SK-N-SH (cell line): ENCODE results near the gene AGL. TPM values are rescaled to one million over a fixed set of nuclear protein-coding genes. Genes with fewer than 3 reads are reported as not detected.
"Not testable (repeated sequence)": the region's sequence is repeated elsewhere in the genome, so short reads cannot be mapped to it uniquely, and the experiment has no call there.

Experiments
- CTCF ChIA-PET: fragments of 300-600, 350-600 bp; formaldehyde crosslinking; extraction: SDS; loops from one replicate; lab custom pipeline; 2021; lab: Yijun Ruan, JAX
- POLR2A ChIA-PET: fragments of 350-600 bp; sonication (Branson Sonifier 250); formaldehyde crosslinking; extraction: SDS; loops from one replicate; lab custom pipeline; 2020; ENCODE audit warnings: antibody characterized with exemption, inconsistent platforms; lab: Yijun Ruan, JAX
- DNase-seq: peaks from one replicate; pipeline ENCODE4 v3.0.0; 2012
- H2AFZ ChIP-seq: fragments of 200-600 bp; sonication (generic); 2 replicates; pipeline ENCODE4 v1.8.1; 2016; ENCODE audit warnings: antibody characterized with exemption, mild to moderate bottlenecking, low read depth
- H3F3A ChIP-seq: fragments of 200-600 bp; sonication (generic); replicated peaks from 2 replicates; pipeline ENCODE3; 2016; ENCODE audit warnings: antibody characterized with exemption, mild to moderate bottlenecking; ENCODE audit not compliant: insufficient read depth
- H3K27ac ChIP-seq, 2 experiments: fragments of 200-500 bp in 1 of 2; fragments of 200-600 bp in 1 of 2; sonication (Bioruptor generic) in 1 of 2; sonication (generic), shearing (Covaris generic) in 1 of 2; 2 replicates each; pipeline versions ENCODE4 v1.5.1 to v1.6.1; 2014 to 2016; ENCODE audit warnings: low read depth in 2 of 2, inconsistent platforms in 1 of 2, low read length in 1 of 2, mild to moderate bottlenecking in 1 of 2, mixed read lengths in 1 of 2
- H3K27me3 ChIP-seq: fragments of 200-600 bp; sonication (generic), shearing (Covaris generic); 2 replicates; pipeline ENCODE4 v1.6.1; 2016; ENCODE audit warnings: mixed run types; ENCODE audit not compliant: insufficient read depth
- H3K36me3 ChIP-seq, 2 experiments: fragments of 200-500 bp in 1 of 2; fragments of 200-600 bp in 1 of 2; sonication (Bioruptor generic) in 1 of 2; sonication (generic) in 1 of 2; replicated peaks in 1 of 2; 2 replicates each; pipeline versions ENCODE3 to v1.5.1; 2014 to 2016; ENCODE audit warnings: low read length in 1 of 2, mild to moderate bottlenecking in 1 of 2; ENCODE audit not compliant: insufficient read depth in 2 of 2, control insufficient read depth in 1 of 2
- H3K4me1 ChIP-seq, 2 experiments: fragments of 200-500 bp in 1 of 2; fragments of 200-600 bp in 1 of 2; sonication (Bioruptor generic) in 1 of 2; sonication (generic), shearing (Covaris generic) in 1 of 2; 2 replicates each; pipeline versions ENCODE4 v1.5.1 to v1.6.1; 2014 to 2016; ENCODE audit warnings: low read depth in 1 of 2, low read length in 1 of 2, mixed run types in 1 of 2; ENCODE audit not compliant: insufficient read depth in 2 of 2, control insufficient read depth in 1 of 2
- H3K4me2 ChIP-seq: fragments of 200-600 bp; sonication (generic), shearing (Covaris generic); 2 replicates; pipeline ENCODE4 v1.6.1; 2017; ENCODE audit warnings: mixed run types
- H3K4me3 ChIP-seq, 2 experiments: fragments of 200-500 bp in 1 of 2; fragments of 200-600 bp in 1 of 2; sonication (Bioruptor generic) in 1 of 2; sonication (generic), shearing (Covaris generic) in 1 of 2; 2 replicates each; pipeline versions ENCODE4 v1.5.1 to v1.8.1; 2014 to 2016; ENCODE audit warnings: low read depth in 2 of 2, inconsistent platforms in 1 of 2, low read length in 1 of 2, mild to moderate bottlenecking in 1 of 2, mixed read lengths in 1 of 2, moderate library complexity in 1 of 2
- H3K79me2 ChIP-seq: fragments of 200-600 bp; sonication (generic); 2 replicates; pipeline ENCODE4 v1.8.1; 2017; ENCODE audit warnings: mild to moderate bottlenecking; ENCODE audit not compliant: insufficient read depth
- H3K9ac ChIP-seq: fragments of 200-600 bp; sonication (generic); 2 replicates; pipeline ENCODE4 v1.6.1; 2017; ENCODE audit warnings: mixed run types
- H3K9me2 ChIP-seq: fragments of 200-600 bp; sonication (generic); 2 replicates; pipeline ENCODE4 v1.6.1; 2017; ENCODE audit warnings: mixed run types
- H3K9me3 ChIP-seq: fragments of 200-600 bp; sonication (generic); 2 replicates; pipeline ENCODE4 v1.6.1; 2017; ENCODE audit warnings: mixed run types, mild to moderate bottlenecking, moderate library complexity
- H4K20me1 ChIP-seq: fragments of 200-600 bp; sonication (generic); 2 replicates; pipeline ENCODE4 v1.6.1; 2017; ENCODE audit warnings: mild to moderate bottlenecking, mixed run types; ENCODE audit not compliant: insufficient read depth
- MEF2A ChIP-seq: IDR thresholded peaks from 2 replicates; pipeline ENCODE4 v1.4.0; 2012; ENCODE audit warnings: low read depth, borderline replicate concordance
- MXI1 ChIP-seq: IDR thresholded peaks from 2 replicates; pipeline ENCODE4 v1.6.1; 2012; ENCODE audit warnings: mild to moderate bottlenecking, low read depth, low read length, improper control_type of control experiment
- NFIC ChIP-seq: IDR thresholded peaks from 2 replicates; pipeline ENCODE4 v1.4.0; 2012; ENCODE audit warnings: borderline replicate concordance
- WGBS: methylation state at CpG from one replicate; pipeline ENCODE4 v1.1.6; 2017; ENCODE audit warnings: low lambda C conversion rate; 5-methylcytosine and 5-hydroxymethylcytosine counted together
- polyA plus RNA-seq, 3 experiments: library from polyadenylated mRNA; depleted of rRNA; stranded (reverse); fragments of >200 nt; gene quantifications; 2 replicates each; pipeline ENCODE4 v1.2.3, GENCODE V29; 2012
- TF ChIP-seq, protein P1 (sequence below): IDR thresholded peaks from 2 replicates; pipeline ENCODE4 v1.6.1; 2012; ENCODE audit warnings: mild to moderate bottlenecking, low read depth, low read length, moderate library complexity
- TF ChIP-seq, protein P2 (sequence below): fragments of 150-350 bp; IDR thresholded peaks from 2 replicates; pipeline ENCODE4 v1.6.1; 2017; ENCODE audit warnings: antibody characterized with exemption, low read length, low read depth, borderline replicate concordance

Gene AGL
- polyA plus RNA-seq, 1 of the 3 experiments (the other 2 are of a cell fraction) = 1.5 TPM

GRCh38 chr1:99852648-99853047 lies 2.5 kb downstream of the AGL start (continued):
- TF ChIP-seq, protein P1, sequence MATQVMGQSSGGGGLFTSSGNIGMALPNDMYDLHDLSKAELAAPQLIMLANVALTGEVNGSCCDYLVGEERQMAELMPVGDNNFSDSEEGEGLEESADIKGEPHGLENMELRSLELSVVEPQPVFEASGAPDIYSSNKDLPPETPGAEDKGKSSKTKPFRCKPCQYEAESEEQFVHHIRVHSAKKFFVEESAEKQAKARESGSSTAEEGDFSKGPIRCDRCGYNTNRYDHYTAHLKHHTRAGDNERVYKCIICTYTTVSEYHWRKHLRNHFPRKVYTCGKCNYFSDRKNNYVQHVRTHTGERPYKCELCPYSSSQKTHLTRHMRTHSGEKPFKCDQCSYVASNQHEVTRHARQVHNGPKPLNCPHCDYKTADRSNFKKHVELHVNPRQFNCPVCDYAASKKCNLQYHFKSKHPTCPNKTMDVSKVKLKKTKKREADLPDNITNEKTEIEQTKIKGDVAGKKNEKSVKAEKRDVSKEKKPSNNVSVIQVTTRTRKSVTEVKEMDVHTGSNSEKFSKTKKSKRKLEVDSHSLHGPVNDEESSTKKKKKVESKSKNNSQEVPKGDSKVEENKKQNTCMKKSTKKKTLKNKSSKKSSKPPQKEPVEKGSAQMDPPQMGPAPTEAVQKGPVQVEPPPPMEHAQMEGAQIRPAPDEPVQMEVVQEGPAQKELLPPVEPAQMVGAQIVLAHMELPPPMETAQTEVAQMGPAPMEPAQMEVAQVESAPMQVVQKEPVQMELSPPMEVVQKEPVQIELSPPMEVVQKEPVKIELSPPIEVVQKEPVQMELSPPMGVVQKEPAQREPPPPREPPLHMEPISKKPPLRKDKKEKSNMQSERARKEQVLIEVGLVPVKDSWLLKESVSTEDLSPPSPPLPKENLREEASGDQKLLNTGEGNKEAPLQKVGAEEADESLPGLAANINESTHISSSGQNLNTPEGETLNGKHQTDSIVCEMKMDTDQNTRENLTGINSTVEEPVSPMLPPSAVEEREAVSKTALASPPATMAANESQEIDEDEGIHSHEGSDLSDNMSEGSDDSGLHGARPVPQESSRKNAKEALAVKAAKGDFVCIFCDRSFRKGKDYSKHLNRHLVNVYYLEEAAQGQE = no peak

DNA sequence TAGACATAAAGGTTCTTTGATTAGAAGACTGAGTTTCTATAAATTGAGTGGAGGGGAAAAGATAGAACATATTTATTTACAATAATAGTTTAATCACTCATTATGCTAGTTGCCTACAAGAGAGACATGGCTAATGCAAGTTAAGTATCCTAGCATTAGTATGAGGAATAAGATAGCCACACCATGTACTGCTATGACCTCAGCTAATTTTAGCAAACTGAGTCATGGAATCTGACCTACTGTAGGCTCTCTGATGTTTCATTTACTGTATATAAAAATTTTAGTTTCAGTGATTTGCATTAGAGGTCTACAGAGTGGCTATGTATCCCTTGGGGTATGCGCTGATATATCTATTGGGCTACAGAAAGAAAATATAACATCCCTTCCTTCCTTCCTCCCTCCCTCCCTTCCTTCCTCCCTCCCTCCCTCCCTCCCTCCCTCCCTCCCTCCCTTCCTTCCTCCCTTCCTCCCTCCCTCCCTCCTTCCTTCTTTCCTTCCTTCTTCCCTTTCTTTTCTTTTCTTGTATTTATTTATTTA lies 5.8 kb downstream of the AGL start:
- no peak for DNase-seq
- no peaks in the 10 kb centered on the region for H4K20me1 ChIP-seq
- no peaks in the 10 kb centered on the region for H3F3A ChIP-seq
- no peak for TF ChIP-seq NFIC
- no peak for TF ChIP-seq MEF2A
- TF ChIP-seq, protein P1 = no peak
- TF ChIP-seq, protein P2, sequence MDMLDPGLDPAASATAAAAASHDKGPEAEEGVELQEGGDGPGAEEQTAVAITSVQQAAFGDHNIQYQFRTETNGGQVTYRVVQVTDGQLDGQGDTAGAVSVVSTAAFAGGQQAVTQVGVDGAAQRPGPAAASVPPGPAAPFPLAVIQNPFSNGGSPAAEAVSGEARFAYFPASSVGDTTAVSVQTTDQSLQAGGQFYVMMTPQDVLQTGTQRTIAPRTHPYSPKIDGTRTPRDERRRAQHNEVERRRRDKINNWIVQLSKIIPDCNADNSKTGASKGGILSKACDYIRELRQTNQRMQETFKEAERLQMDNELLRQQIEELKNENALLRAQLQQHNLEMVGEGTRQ = no peak
- no peak for TF ChIP-seq MXI1
- H3K9me2 ChIP-seq = no peaks in the 10 kb centered on the region
- no peaks in the 10 kb centered on the region; the same call in 1 of the 2 replicates for H3K79me2 ChIP-seq
- H3K4me3 ChIP-seq = no peak overlapping the region
- H3K9me3 ChIP-seq = no peaks in the 10 kb centered on the region
- 94% methylated on average over 1 of the region's 1 CpG for WGBS
- H3K27me3 ChIP-seq = no peaks in the 10 kb centered on the region
- ChIA-PET CTCF (no interaction called here), POLR2A (no interaction called here)
- H3K27ac ChIP-seq = no peak overlapping the region
- no peak overlapping the region for H2AFZ ChIP-seq
- peaks cover 3 to 6% of the 10 kb centered on the region in 2 experiments; a peak in 1 of 4 replicates for H3K4me1 ChIP-seq
- no peak overlapping the region for H3K9ac ChIP-seq
- H3K4me2 ChIP-seq = no peak overlapping the region
- H3K36me3 ChIP-seq = peaks cover 8% of the 10 kb centered on the region in 2 experiments

GRCh38 chr1:99857041-99857440 lies 6.9 kb downstream of the AGL start:
- POLR2A ChIA-PET, H3K9me3 ChIP-seq, CTCF ChIA-PET, H3K9me2 ChIP-seq, H3F3A ChIP-seq, H3K9ac ChIP-seq, H3K4me3 ChIP-seq, H3K4me2 ChIP-seq, H3K27me3 ChIP-seq, H2AFZ ChIP-seq, H3K79me2 ChIP-seq, H4K20me1 ChIP-seq, H3K27ac ChIP-seq, DNase-seq, H3K4me1 ChIP-seq: not testable (repeated sequence)
- H3K36me3 ChIP-seq = peaks cover 6 to 15% of the 10 kb centered on the region in 2 experiments
- 89% methylated on average over 7 of the region's 33 CpGs for WGBS
